ENCODE results near the gene PHLPP2.
"Not testable (repeated sequence)": the region's sequence is repeated elsewhere in the genome, so short reads cannot be mapped to it uniquely, and the experiment has no call there.

PHLPP2 gene

DNA sequence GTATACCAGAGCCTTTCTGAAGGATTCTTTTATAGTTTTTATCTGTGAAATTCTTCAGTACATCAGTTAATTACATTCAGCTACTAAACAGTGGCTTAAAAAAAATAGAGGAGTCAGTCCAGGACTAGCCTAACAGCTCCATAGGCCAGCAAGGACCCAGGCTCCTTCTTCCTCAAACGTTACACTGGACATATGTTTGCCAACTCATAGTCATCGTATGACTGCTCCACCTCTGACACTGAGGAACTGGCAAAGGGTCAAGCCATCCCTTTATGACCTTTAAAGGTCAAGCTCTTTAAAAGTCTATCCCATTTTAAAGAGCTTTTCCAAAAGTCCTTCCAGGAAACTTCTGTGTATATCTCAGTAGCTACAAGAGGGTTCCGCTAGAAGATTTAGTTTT, 36.6 kb downstream of the PHLPP2 start:
- TF ChIP-seq, protein P1, sequence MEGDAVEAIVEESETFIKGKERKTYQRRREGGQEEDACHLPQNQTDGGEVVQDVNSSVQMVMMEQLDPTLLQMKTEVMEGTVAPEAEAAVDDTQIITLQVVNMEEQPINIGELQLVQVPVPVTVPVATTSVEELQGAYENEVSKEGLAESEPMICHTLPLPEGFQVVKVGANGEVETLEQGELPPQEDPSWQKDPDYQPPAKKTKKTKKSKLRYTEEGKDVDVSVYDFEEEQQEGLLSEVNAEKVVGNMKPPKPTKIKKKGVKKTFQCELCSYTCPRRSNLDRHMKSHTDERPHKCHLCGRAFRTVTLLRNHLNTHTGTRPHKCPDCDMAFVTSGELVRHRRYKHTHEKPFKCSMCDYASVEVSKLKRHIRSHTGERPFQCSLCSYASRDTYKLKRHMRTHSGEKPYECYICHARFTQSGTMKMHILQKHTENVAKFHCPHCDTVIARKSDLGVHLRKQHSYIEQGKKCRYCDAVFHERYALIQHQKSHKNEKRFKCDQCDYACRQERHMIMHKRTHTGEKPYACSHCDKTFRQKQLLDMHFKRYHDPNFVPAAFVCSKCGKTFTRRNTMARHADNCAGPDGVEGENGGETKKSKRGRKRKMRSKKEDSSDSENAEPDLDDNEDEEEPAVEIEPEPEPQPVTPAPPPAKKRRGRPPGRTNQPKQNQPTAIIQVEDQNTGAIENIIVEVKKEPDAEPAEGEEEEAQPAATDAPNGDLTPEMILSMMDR (IDR thresholded peaks at IDR 0.05; ENCODE audit: insufficient read depth, low read depth, low read length, missing control alignments) = no peak
- no peak for DNase-seq (ENCODE audit: low read depth)
- H3K4me3 ChIP-seq (ENCODE audit: low read length) = no peak overlapping the region

DNA sequence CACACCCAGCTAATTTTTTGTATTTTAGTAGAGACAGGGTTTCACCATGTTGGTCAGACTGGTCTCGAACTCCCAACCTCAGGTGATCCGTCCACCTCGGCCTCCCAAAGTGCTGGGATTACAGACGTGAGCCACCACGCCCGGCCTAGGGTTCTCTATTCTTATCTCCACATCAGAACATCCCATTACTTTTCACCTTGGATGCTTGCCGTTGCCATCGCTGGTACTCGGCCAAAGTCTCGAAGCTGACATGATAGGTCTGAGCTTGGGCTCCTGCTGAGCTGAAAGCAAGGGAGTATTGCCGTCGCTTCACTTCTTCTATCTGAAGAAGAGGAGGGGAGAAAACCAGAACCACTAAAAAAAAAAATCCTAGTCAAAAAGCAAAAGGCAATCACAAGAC, 40.2 kb downstream of the PHLPP2 start:
- DNase-seq (ENCODE audit: low read depth); H3K4me3 ChIP-seq (ENCODE audit: low read length): not testable (repeated sequence)

DNA sequence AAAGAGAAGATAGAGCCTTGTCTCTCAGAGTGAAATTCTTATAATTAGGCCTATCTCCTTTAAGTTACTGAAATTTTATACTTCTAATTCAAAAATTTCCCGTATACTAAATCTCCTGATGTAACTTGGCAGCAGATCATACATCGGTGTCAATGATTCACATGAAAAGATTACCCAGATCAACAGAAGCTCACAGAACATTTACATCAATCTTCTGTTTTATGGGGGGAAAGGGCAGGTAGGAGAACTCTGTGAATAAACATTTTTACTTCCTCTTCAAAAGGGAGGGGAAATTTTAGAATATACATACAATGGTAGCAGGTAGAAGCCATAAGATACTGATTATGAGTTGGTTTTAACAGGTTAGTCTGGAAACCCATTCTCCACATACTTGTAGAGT, 43.1 kb downstream of the PHLPP2 start:
- TF ChIP-seq, protein P1 (IDR thresholded peaks at IDR 0.05; ENCODE audit: insufficient read depth, low read depth, low read length, missing control alignments) = no peak
- no peak for DNase-seq (ENCODE audit: low read depth)
- H3K4me3 ChIP-seq (ENCODE audit: low read length) = no peak overlapping the region

DNA sequence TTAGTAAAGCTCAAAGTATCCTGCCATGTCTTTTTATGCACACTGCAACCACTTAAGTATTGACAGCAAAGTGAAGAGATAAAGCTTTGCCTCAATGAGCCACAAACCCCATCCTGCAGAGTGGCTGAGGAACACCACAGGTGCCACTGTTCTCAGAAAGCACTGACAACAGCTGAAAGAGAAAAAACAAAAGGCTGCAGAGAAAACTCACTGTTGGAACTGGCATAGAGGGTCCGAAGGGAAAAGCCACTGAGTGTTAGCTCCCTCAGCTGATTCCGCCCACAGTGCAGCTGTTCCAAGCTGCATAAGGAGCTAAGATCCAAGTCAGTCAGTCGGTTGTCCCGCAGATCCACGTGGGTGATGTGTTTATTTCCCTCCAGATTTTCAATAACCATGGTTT, 48.3 kb downstream of the PHLPP2 start:
- H3K4me3 ChIP-seq (ENCODE audit: low read length) = no peak overlapping the region
- no peak for DNase-seq (ENCODE audit: low read depth)
- TF ChIP-seq, protein P1 (IDR thresholded peaks at IDR 0.05; ENCODE audit: insufficient read depth, low read depth, low read length, missing control alignments) = no peak

DNA sequence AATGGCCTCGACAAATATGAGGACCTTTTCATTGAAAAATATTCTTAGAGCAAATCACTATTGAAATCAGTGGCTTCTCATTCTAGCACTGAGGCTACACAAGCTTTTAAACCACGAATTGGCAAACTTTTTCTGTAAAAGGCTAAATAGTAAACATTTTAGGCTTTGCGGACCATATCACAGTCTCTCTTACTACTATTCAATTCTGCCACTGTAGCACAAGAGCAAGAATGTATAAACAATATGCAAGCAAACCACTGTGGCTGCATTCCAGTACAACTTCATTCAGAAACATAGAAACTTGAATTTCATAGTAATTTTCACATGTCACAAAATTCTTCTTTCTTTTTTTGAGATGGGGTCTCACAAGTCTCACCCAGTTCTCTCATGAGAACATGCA, 49.1 kb downstream of the PHLPP2 start:
- TF ChIP-seq, protein P1 (IDR thresholded peaks at IDR 0.05; ENCODE audit: insufficient read depth, low read depth, low read length, missing control alignments) = no peak
- H3K4me3 ChIP-seq (ENCODE audit: low read length) = no peak overlapping the region
- DNase-seq (ENCODE audit: low read depth) = no peak

DNA sequence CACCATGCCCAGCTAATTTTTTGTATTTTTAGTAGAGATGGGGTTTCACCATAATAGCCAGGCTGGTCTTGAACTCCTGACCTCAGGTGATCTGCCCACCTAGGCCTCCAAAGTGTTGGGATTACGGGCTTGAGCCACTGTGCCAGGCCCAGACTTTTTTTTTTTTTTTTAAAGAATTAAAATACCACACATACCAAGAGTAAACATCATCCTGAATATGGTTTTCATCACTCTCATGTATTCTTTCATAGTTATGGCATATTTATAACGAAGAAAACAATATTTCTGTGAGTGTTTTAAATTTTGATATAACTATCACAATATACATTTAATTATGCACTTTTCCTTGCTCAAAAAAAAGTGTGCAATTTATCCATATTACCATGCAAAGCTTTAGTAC, 50.3 kb downstream of the PHLPP2 start:
- H3K4me3 ChIP-seq (ENCODE audit: low read length) = no peak overlapping the region
- TF ChIP-seq, protein P1 (IDR thresholded peaks at IDR 0.05; ENCODE audit: insufficient read depth, low read depth, low read length, missing control alignments) = no peak
- no peak for DNase-seq (ENCODE audit: low read depth)

DNA sequence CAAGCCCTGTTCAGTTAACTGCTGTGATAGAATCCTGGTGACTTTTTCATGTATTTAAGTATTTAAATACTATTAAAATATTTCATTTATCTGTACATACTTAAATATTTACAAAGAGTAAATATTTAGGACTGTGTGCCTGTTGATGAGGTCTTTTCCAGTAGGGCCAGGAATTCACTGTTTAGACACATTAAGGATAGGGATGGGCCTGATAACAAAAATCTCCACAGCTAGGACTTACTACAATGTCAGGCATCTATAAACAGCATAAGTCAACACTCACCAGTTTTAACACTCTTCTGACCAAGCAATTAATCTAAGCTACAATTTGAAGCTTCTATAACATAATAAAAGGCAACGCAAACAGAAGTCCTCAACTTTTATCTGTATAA, 50.9 kb downstream of the PHLPP2 start:
- DNase-seq (ENCODE audit: low read depth) = no peak
- TF ChIP-seq, protein P1 (IDR thresholded peaks at IDR 0.05; ENCODE audit: insufficient read depth, low read depth, low read length, missing control alignments) = no peak
- no peak overlapping the region for H3K4me3 ChIP-seq (ENCODE audit: low read length)
